K562 (cell line): Measurements from ENCODE around the gene RPS2. TPM values are rescaled to one million over a fixed set of nuclear protein-coding genes. Genes with fewer than 3 reads are reported as not detected.

Experiments used
- ATAC-seq: fragments of 200-7000 bp; cut with Tn5 transposase; 3 replicates; pipeline ENCODE4 v1.9.1; 2020; ENCODE audit warnings: moderate library complexity
- BruUV-seq: library from RNA; stranded (reverse); fragments of 400-500 nt; replicated peaks from 2 replicates; lab custom pipeline; 2021; lab: Mats Ljungman, UMichigan
- CTCF ChIA-PET: fragments of 300-600 bp; formaldehyde crosslinking; extraction: SDS; loops from one replicate; lab custom pipeline; 2021; ENCODE audit warnings: low intra/inter-chr PET ratio; lab: Yijun Ruan, JAX
- POLR2A ChIA-PET: fragments of 300-600, 350-650 bp; sonication (Branson Sonifier 250); formaldehyde crosslinking; extraction: SDS; loops from one replicate; lab custom pipeline; 2021; ENCODE audit warnings: antibody characterized with exemption, inconsistent platforms; lab: Yijun Ruan, JAX
- DNase-seq, 4 experiments: peaks; one replicate each; pipeline versions ENCODE4 v3.0.0 to v3.0.0-alpha.2; 2011 to 2018; ENCODE audit warnings: low spot score in 3 of 4, mixed read lengths in 3 of 4; ENCODE audit errors: extremely low read depth in 1 of 4
- FAIRE-seq: peaks from 2 replicates; lab custom pipeline; 2011; peaks lifted over from hg19 to GRCh38; lab: Jason Lieb, UNC
- H2AFZ ChIP-seq: 2 replicates; pipeline ENCODE4 v1.6.0; 2011; ENCODE audit warnings: low read depth, low read length, control low read depth, inconsistent platforms
- H3K27ac ChIP-seq: fragments of 200-600 bp; 3 replicates; pipeline ENCODE4 v1.8.0; 2011; ENCODE audit warnings: low read depth, mild to moderate bottlenecking, control low read depth, inconsistent platforms, low read length, moderate library complexity, mixed read lengths; ENCODE audit errors: extremely low read depth
- H3K27me3 ChIP-seq, 2 experiments: fragments of 300-600 bp in 1 of 2; 2 replicates in 1 of 2; 3 replicates in 1 of 2; pipeline versions ENCODE4 v1.6.0 to v1.8.0; 2011; ENCODE audit warnings: inconsistent platforms in 2 of 2, low read length in 2 of 2, mild to moderate bottlenecking in 1 of 2, mixed read lengths in 1 of 2, moderate library complexity in 1 of 2; ENCODE audit not compliant: control insufficient read depth in 2 of 2, insufficient read depth in 2 of 2
- H3K36me3 ChIP-seq: fragments of 300-600 bp; 3 replicates; pipeline ENCODE4 v1.8.0; 2011; ENCODE audit warnings: mild to moderate bottlenecking, low read length, inconsistent platforms; ENCODE audit not compliant: control insufficient read depth, insufficient read depth
- H3K4me1 ChIP-seq, 2 experiments: fragments of 200-600 bp in 1 of 2; replicated peaks in 1 of 2; 2 replicates in 1 of 2; 3 replicates in 1 of 2; pipeline versions ENCODE4 v1.5.1 to v1.8.0; 2011; ENCODE audit warnings: inconsistent platforms in 2 of 2, low read length in 2 of 2, mild to moderate bottlenecking in 1 of 2, mixed read lengths in 1 of 2, moderate library complexity in 1 of 2; ENCODE audit not compliant: control insufficient read depth in 2 of 2, insufficient read depth in 2 of 2
- H3K4me2 ChIP-seq: 2 replicates; pipeline ENCODE4 v1.6.1; 2011; ENCODE audit warnings: low read length, control low read depth, inconsistent platforms, mixed read lengths; ENCODE audit not compliant: insufficient read depth
- H3K4me3 ChIP-seq: fragments of 200-600 bp; sonication (generic), shearing (Covaris generic); 2 replicates; pipeline ENCODE4 v1.5.1; 2016; ENCODE audit warnings: control low read depth, inconsistent platforms
- H3K79me2 ChIP-seq: fragments of 200-600 bp; 3 replicates; pipeline ENCODE4 v1.8.0; 2011; ENCODE audit warnings: low read length, inconsistent platforms; ENCODE audit not compliant: control insufficient read depth, insufficient read depth
- H3K9ac ChIP-seq, 2 experiments: 2 replicates each; pipeline versions ENCODE4 v1.6.0 to v1.6.1; 2011; ENCODE audit warnings: low read depth in 2 of 2, low read length in 2 of 2, control low read depth in 1 of 2, inconsistent platforms in 1 of 2, mild to moderate bottlenecking in 1 of 2, mixed read lengths in 1 of 2; ENCODE audit not compliant: insufficient read depth in 1 of 2
- H3K9me1 ChIP-seq: one replicate; pipeline ENCODE4 v1.6.0; 2011; ENCODE audit warnings: inconsistent platforms, mild to moderate bottlenecking, low read length, moderate library complexity; ENCODE audit not compliant: control insufficient read depth, insufficient read depth
- H3K9me3 ChIP-seq: replicated peaks from 2 replicates; pipeline ENCODE4 v1.5.1; 2011; ENCODE audit warnings: low read depth, low read length, inconsistent platforms; ENCODE audit not compliant: control insufficient read depth, insufficient read depth
- H4K20me1 ChIP-seq: replicated peaks from 2 replicates; pipeline ENCODE4 v1.6.1; 2011; ENCODE audit warnings: low read length, inconsistent platforms, mixed read lengths; ENCODE audit not compliant: control insufficient read depth, insufficient read depth
- BRD4 ChIP-seq: fragments of 200-600 bp; sonication (generic); IDR thresholded peaks from 2 replicates; pipeline ENCODE4 v1.6.1; 2017; ENCODE audit warnings: inconsistent platforms
- IFI16 ChIP-seq: fragments of 250-450 bp; sonication (Bioruptor Pico); IDR thresholded peaks from 2 replicates; pipeline ENCODE4 v2.1.2; 2022; ENCODE audit warnings: mild to moderate bottlenecking, inconsistent platforms
- IRF9 ChIP-seq: fragments of 450-650 bp; IDR thresholded peaks from 2 replicates; pipeline ENCODE4 v1.6.1; 2016; ENCODE audit warnings: missing biosample characterization, missing genetic modification characterization
- KLF10 ChIP-seq: fragments of 250-450 bp; sonication (Bioruptor Pico); IDR thresholded peaks from 2 replicates; pipeline ENCODE4 v1.6.1; 2021; ENCODE audit warnings: matching md5 sums
- SMC3 ChIP-seq: conservative IDR thresholded peaks from 2 replicates; pipeline ENCODE4 v1.6.1; 2011; ENCODE audit warnings: low read depth, low read length, improper control_type of control experiment; ENCODE audit not compliant: insufficient read depth
- SP2 ChIP-seq: IDR thresholded peaks from 2 replicates; pipeline ENCODE4 v1.6.1; 2011; ENCODE audit warnings: mild to moderate bottlenecking, low read depth, low read length, moderate library complexity; ENCODE audit not compliant: poor library complexity, severe bottlenecking; ENCODE audit errors: extremely low read depth
- ZNF133 ChIP-seq: fragments of 250-450 bp; sonication (Bioruptor Pico); IDR thresholded peaks from 2 replicates; pipeline ENCODE4 v1.4.0; 2020; ENCODE audit warnings: mild to moderate bottlenecking
- WGBS: fragments of 100-300 bp; shearing (Covaris generic); methylation state at CpG from one replicate; pipeline ENCODE4 v1.1.6; 2016; ENCODE audit warnings: low coverage, mixed read lengths; ENCODE audit not compliant: insufficient coverage; ENCODE audit errors: missing lambda C conversion rate; 5-methylcytosine and 5-hydroxymethylcytosine counted together
- in situ Hi-C: fragments of 300-500 bp; cut with MboI; formaldehyde crosslinking; loops from 4 replicates; pipeline ENCODE4 v1.15.0; 2018; ENCODE audit warnings: inconsistent platforms, mixed read lengths
- intact Hi-C: fragments of 100-400 bp; cut with micrococcal nuclease; formaldehyde crosslinking; loops from 2 replicates; pipeline ENCODE4 v1.14.2; 2022
- polyA plus RNA-seq, 8 experiments: library from polyadenylated mRNA; depleted of rRNA in 4 of 8; stranded (reverse) in 5 of 8; unstranded in 3 of 8; fragments of >200 nt; fragmentation: Nextera tagmentation in 2 of 8; fragmentation: Illumina TruSeq in 1 of 8; extraction: Ambion mirVana in 2 of 8; extraction: Trizol in 1 of 8; gene quantifications; 2 replicates each; pipeline versions ENCODE4 v1.2.1 to v1.2.3, GENCODE V29; 2011 to 2014; ENCODE audit warnings: inconsistent platforms in 1 of 8, missing spikeins in 1 of 8
- total RNA-seq, 7 experiments: library from RNA; depleted of rRNA in 6 of 7; stranded (reverse); fragments of >200 nt in 6 of 7; fragmentation: Illumina TruSeq in 2 of 7; extraction: Trizol in 2 of 7; gene quantifications; 2 replicates each; pipeline versions ENCODE4 v1.2.1 to v1.2.3, GENCODE V29; 2011 to 2021; ENCODE audit warnings: low replicate concordance in 1 of 7
- TF ChIP-seq, protein P1 (sequence below): fragments of 450-650 bp; formaldehyde crosslinking; IDR thresholded peaks from 2 replicates; pipeline ENCODE4 v1.4.0; 2020; ENCODE audit warnings: mild to moderate bottlenecking, moderate library complexity
- TF ChIP-seq, protein P2 (sequence below): sonication (generic); formaldehyde crosslinking; IDR thresholded peaks from 2 replicates; pipeline ENCODE4 v1.8.1; 2023; ENCODE audit warnings: mild to moderate bottlenecking, missing genetic modification reagents
- TF ChIP-seq, protein P3 (sequence below): sonication (generic); formaldehyde crosslinking; IDR thresholded peaks from 2 replicates; pipeline ENCODE4 v1.8.0; 2022; ENCODE audit warnings: mild to moderate bottlenecking, missing genetic modification reagents

The RPS2 gene
- total and polyA plus RNA-seq, 9 of the 15 experiments (the other 6 are each of a cell fraction or from before 2014, with no cell fraction given) = 834 to 4,794 (median 3,793) TPM

DNA sequence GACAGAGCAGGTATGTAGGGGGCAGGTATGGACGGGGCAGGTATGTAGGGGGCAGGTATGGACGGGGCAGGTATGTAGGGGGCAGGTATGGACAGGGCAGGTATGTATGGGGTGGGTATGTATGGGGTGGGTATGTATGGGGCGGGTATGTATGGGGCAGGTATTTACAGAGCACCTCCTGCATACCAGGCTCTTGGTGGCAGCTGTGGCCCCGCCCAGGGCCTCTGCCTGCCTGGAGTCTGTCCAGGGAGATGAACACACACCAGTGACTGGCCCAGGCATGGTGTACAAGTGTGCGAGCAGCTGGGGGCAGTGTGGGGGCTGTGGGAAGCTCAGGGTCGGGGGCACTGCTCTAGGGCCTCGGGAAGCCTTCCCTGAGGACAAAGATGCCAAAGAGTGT lies 14.6 kb downstream of the RPS2 start:
- in situ Hi-C loops = no loop called here
- ChIA-PET CTCF (interaction anchor here (0.5 kb wide), 1 partner anchor 167 kb away, joined by 3 read pairs; the partner anchor contains the start of gene NUBP2), POLR2A (interaction anchor here (0.6 to 5.6 kb wide), 3 partner anchors 10 to 47 kb away, joined by 3 to 37 read pairs (median 5); partner anchors contain the start of gene RPS2)
- Histone ChIP-seq H3K27me3 (no peaks in the 10 kb centered on the region), H2AFZ (no peak overlapping the region), H3K9ac (no peak overlapping the region), H3K27ac (no peak overlapping the region), H3K4me3 (no peak overlapping the region), H3K79me2 (no peaks in the 10 kb centered on the region), H4K20me1 (no peaks in the 10 kb centered on the region), H3K36me3 (no peaks in the 10 kb centered on the region), H3K4me2 (no peak overlapping the region)
- no peak for FAIRE-seq
- WGBS = 49% methylated on average over 3 of the region's 7 CpGs
- TF ChIP-seq BRD4 (no peak), ZNF133 (no peak), IFI16 (CRISPR knock-in tag) (no peak)
- TF ChIP-seq, all 486 proteins: peak for 0
- ATAC-seq = no peak
- no TSS peak for BruUV-seq
- no peak for DNase-seq
- Histone ChIP-seq H3K4me1 (peaks cover 3 to 57% of the 10 kb centered on the region in 2 experiments; a peak in 4 of 5 replicates), H3K9me1 (no peaks in the 10 kb centered on the region), H3K9me3 (no peaks in the 10 kb centered on the region)
- intact Hi-C loops = no loop called here

- Histone ChIP-seq H3K4me3 (no peak overlapping the region), H3K27me3 (no peaks in the 10 kb centered on the region), H3K4me1 (peaks cover 7 to 57% of the 10 kb centered on the region in 2 experiments; a peak in 4 of 5 replicates), H4K20me1 (no peaks in the 10 kb centered on the region), H3K9me1 (no peaks in the 10 kb centered on the region), H3K9ac (no peak overlapping the region), H3K79me2 (no peaks in the 10 kb centered on the region), H3K4me2 (no peak overlapping the region), H3K36me3 (no peaks in the 10 kb centered on the region), H3K9me3 (no peaks in the 10 kb centered on the region), H3K27ac (no peak overlapping the region), H2AFZ (no peak overlapping the region)
- ChIA-PET CTCF (no interaction called here), POLR2A (interaction anchor here (1.0 to 5.6 kb wide), 3 partner anchors 10 to 15 kb away, joined by 5 to 37 read pairs (median 8); partner anchors contain the start of gene RPS2)
- in situ Hi-C loops = no loop called here
- DNase-seq (no peak), ATAC-seq (no peak), FAIRE-seq (no peak)
- BruUV-seq = no TSS peak
- intact Hi-C loops = no loop called here
- 54% methylated on average over 6 of the region's 11 CpGs for WGBS
- TF ChIP-seq, protein P1, sequence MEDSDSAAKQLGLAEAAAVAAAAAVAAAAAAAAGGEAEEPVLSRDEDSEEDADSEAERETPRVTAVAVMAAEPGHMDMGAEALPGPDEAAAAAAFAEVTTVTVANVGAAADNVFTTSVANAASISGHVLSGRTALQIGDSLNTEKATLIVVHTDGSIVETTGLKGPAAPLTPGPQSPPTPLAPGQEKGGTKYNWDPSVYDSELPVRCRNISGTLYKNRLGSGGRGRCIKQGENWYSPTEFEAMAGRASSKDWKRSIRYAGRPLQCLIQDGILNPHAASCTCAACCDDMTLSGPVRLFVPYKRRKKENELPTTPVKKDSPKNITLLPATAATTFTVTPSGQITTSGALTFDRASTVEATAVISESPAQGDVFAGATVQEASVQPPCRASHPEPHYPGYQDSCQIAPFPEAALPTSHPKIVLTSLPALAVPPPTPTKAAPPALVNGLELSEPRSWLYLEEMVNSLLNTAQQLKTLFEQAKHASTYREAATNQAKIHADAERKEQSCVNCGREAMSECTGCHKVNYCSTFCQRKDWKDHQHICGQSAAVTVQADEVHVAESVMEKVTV = no peak
- TF ChIP-seq, protein P2, sequence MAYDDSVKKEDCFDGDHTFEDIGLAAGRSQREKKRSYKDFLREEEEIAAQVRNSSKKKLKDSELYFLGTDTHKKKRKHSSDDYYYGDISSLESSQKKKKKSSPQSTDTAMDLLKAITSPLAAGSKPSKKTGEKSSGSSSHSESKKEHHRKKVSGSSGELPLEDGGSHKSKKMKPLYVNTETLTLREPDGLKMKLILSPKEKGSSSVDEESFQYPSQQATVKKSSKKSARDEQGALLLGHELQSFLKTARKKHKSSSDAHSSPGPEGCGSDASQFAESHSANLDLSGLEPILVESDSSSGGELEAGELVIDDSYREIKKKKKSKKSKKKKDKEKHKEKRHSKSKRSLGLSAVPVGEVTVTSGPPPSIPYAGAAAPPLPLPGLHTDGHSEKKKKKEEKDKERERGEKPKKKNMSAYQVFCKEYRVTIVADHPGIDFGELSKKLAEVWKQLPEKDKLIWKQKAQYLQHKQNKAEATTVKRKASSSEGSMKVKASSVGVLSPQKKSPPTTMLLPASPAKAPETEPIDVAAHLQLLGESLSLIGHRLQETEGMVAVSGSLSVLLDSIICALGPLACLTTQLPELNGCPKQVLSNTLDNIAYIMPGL (CRISPR knock-in tag) = no peak
- TF ChIP-seq SMC3 (no peak), KLF10 (CRISPR knock-in tag) (no peak), SP2 (no peak), IRF9 (tag) (no peak)
- TF ChIP-seq, protein P3, sequence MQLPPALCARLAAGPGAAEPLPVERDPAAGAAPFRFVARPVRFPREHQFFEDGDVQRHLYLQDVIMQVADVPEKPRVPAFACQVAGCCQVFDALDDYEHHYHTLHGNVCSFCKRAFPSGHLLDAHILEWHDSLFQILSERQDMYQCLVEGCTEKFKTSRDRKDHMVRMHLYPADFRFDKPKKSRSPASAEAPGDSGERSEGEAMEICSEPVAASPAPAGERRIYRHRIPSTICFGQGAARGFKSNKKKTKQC = no peak
These were observed 15.1 kb downstream of the RPS2 start for GRCh38 chr16:1949507-1949906.
